Ishikawa (cell line): ENCODE data around the gene ZNF821.

Source experiments
- CEBPB ChIP-seq: IDR thresholded peaks from 2 replicates; pipeline ENCODE4 v1.6.1; 2012
- EGR1 ChIP-seq: IDR thresholded peaks from 2 replicates; pipeline ENCODE4 v1.6.1; 2012
- EP300 ChIP-seq: IDR thresholded peaks from 2 replicates; pipeline ENCODE4 v1.6.1; 2012; ENCODE audit warnings: borderline replicate concordance
- FOXM1 ChIP-seq: IDR thresholded peaks from 2 replicates; pipeline ENCODE4 v1.6.1; 2012; ENCODE audit warnings: low read depth, borderline replicate concordance
- NFIC ChIP-seq: IDR thresholded peaks from 2 replicates; pipeline ENCODE4 v1.6.1; 2012
- RAD21 ChIP-seq: IDR thresholded peaks from 2 replicates; pipeline ENCODE4 v1.6.1; 2012; ENCODE audit warnings: low read depth
- REST ChIP-seq: IDR thresholded peaks from 2 replicates; pipeline ENCODE4 v1.6.1; 2012; ENCODE audit warnings: low read depth, mild to moderate bottlenecking
- TAF1 ChIP-seq: IDR thresholded peaks from 2 replicates; pipeline ENCODE4 v1.6.1; 2012; ENCODE audit warnings: low read depth, mild to moderate bottlenecking
- TCF12 ChIP-seq: IDR thresholded peaks from 2 replicates; pipeline ENCODE4 v1.6.1; 2012; ENCODE audit warnings: low read depth
- USF1 ChIP-seq: IDR thresholded peaks from 2 replicates; pipeline ENCODE4 v1.6.1; 2012
- YY1 ChIP-seq: IDR thresholded peaks from 2 replicates; pipeline ENCODE4 v1.6.1; 2012; ENCODE audit warnings: low read depth

Gene ZNF821

GRCh38 chr16:71902656-71903365 is 18.8 kb upstream of the ZNF821 start:
- TF ChIP-seq REST (no peak), TCF12 (no peak), FOXM1 (no peak), EGR1 (no peak), TAF1 (no peak)

- no peak for TF ChIP-seq REST
- no peak for TF ChIP-seq YY1
These were observed 15.2 kb upstream of the ZNF821 start for GRCh38 chr16:71899171-71899570.

- TF ChIP-seq EP300, result no peak
- no peak for TF ChIP-seq USF1
- TF ChIP-seq TAF1, result no peak
- TF ChIP-seq CEBPB, result no peak
- TF ChIP-seq NFIC, result no peak
- no peak for TF ChIP-seq RAD21
- no peak for TF ChIP-seq REST
- no peak for TF ChIP-seq FOXM1
These were observed 12.9 kb upstream of the ZNF821 start for GRCh38 chr16:71896764-71897368.

GRCh38 chr16:71895679-71896365 is 11.8 kb upstream of the ZNF821 start:
- TF ChIP-seq NFIC (no peak), REST (no peak), EGR1 (no peak), TAF1 (peak; percentile 39; the same call in 1 of the 2 replicates), USF1 (no peak)
